Measurements from ENCODE around the gene SERPINA1. TPM values are rescaled to one million over a fixed set of nuclear protein-coding genes. Genes with fewer than 3 reads are reported as not detected.

The SERPINA1 gene
- total and polyA plus RNA-seq, 2 of the 13 experiments (the other 11 are each of a cell fraction or from before 2014, with no cell fraction given): 3,266 to 11,015 TPM

DNA sequence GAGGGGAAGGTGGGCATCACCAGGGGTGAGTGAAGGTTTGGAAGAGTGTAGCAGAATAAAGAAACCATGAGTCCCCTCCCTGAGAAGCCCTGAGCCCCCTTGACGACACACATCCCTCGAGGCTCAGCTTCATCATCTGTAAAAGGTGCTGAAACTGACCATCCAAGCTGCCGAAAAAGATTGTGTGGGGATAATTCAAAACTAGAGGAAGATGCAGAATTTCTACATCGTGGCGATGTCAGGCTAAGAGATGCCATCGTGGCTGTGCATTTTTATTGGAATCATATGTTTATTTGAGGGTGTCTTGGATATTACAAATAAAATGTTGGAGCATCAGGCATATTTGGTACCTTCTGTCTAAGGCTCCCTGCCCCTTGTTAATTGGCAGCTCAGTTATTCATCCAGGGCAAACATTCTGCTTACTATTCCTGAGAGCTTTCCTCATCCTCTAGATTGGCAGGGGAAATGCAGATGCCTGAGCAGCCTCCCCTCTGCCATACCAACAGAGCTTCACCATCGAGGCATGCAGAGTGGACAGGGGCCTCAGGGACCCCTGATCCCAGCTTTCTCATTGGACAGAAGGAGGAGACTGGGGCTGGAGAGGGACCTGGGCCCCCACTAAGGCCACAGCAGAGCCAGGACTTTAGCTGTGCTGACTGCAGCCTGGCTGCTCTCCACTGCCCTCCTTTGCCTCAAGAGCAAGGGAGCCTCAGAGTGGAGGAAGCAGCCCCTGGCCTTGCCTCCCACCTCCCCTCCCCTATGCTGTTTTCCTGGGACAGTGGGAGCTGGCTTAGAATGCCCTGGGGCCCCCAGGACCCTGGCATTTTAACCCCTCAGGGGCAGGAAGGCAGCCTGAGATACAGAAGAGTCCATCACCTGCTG is 7.0 kb downstream of the SERPINA1 start (continued):
- TF ChIP-seq EHMT2 (IDR thresholded peaks at IDR 0.05; ENCODE audit: borderline replicate concordance, low read depth, low read length) (no peak), ZC3H13 (CRISPR knock-in tag; IDR thresholded peaks at IDR 0.05) (peak; percentile 90; the same call in 1 of the 2 replicates), RBFOX2 (IDR thresholded peaks at IDR 0.05; ENCODE audit: low read depth, low read length) (peak; percentile 78), ZNF83 (CRISPR knock-in tag; IDR thresholded peaks at IDR 0.05; ENCODE audit: borderline replicate concordance) (0 out of 2 replicates have a peak, but pooled peaks have one; percentile 30), NR1H2 (CRISPR knock-in tag; IDR thresholded peaks at IDR 0.05; ENCODE audit: borderline replicate concordance, low read depth) (no peak), ZNF605 (CRISPR knock-in tag; IDR thresholded peaks at IDR 0.05) (no peak), ATF1 (CRISPR knock-in tag; IDR thresholded peaks at IDR 0.05) (no peak), GPBP1L1 (CRISPR knock-in tag; IDR thresholded peaks at IDR 0.05) (no peak)
- TF ChIP-seq, protein P1, sequence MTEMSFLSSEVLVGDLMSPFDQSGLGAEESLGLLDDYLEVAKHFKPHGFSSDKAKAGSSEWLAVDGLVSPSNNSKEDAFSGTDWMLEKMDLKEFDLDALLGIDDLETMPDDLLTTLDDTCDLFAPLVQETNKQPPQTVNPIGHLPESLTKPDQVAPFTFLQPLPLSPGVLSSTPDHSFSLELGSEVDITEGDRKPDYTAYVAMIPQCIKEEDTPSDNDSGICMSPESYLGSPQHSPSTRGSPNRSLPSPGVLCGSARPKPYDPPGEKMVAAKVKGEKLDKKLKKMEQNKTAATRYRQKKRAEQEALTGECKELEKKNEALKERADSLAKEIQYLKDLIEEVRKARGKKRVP (CRISPR knock-in tag; IDR thresholded peaks at IDR 0.05): no peak
